Hematopoietic multipotent progenitor cell treated with erythropoietin and hydrocortisone succinate and interleukin-3 and kit ligand, for 4 days (in vitro differentiated cells): ENCODE results near the gene ACO1.

ENCODE experiments used
- DNase-seq: peaks from one replicate; pipeline ENCODE4 v3.0.0-alpha.2; 2015

Gene ACO1

GRCh38 chr9:32502464-32502863 lies 118.0 kb downstream of the ACO1 start:
- DNase-seq: no peak

DNA sequence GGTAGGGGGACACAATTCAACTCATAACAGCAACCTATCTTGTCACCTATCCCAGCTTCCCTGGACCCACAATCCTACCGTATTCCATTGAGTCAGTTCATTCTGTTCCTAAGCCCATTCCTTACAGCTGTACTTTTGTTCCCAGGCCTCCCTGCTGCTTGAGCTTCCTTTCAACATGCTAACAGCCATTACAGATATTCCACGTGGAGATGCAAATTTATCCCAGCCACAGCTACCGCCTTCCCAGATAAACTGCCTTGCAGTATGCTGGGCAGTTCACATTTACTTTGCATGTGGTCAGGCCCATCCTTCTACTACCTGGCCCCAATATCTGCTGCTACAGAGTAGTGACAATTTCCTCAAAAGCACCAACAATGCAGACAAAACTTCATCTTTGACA lies 118.6 kb downstream of the ACO1 start:
- DNase-seq: no peak
